Testis (tissue), 3 donors: ENCODE measurements around the gene SLF2. TPM values are rescaled to one million over a fixed set of nuclear protein-coding genes. Genes with fewer than 3 reads are reported as not detected.

Experiments
- DNase-seq: peaks from one replicate; pipeline ENCODE4 v3.0.0-alpha.2; 2019
- H3K27ac ChIP-seq, 2 donors: fragments of 200-600 bp; sonication (generic); one replicate each; pipeline ENCODE4 v1.5.1; 2019
- H3K27me3 ChIP-seq: fragments of 200-600 bp; sonication (generic); one replicate; pipeline ENCODE4 v1.5.1; 2019
- H3K36me3 ChIP-seq: fragments of 200-600 bp; sonication (generic); one replicate; pipeline ENCODE4 v1.5.1; 2017; ENCODE audit warnings: low read depth; ENCODE audit errors: missing control alignments
- H3K4me1 ChIP-seq: fragments of 200-600 bp; sonication (generic); one replicate; pipeline ENCODE4 v1.5.1; 2019
- H3K4me3 ChIP-seq, 2 donors: fragments of 200-600 bp; sonication (generic); one replicate each; pipeline ENCODE4 v1.5.1; 2017 to 2019
- H3K9me3 ChIP-seq: fragments of 200-600 bp; sonication (generic); one replicate; pipeline ENCODE4 v1.5.1; 2017
- CTCF ChIP-seq, 3 experiments: fragments of 450-650 bp in 2 of 3; fragments of 200-600 bp in 1 of 3; sonication (generic) in 1 of 3; IDR thresholded peaks; one replicate each; pipeline ENCODE4 v1.5.1; 2016 to 2019; ENCODE audit warnings: antibody characterized with exemption in 3 of 3, mild to moderate bottlenecking in 2 of 3, moderate library complexity in 1 of 3
- POLR2A ChIP-seq: fragments of 450-650 bp; IDR thresholded peaks from one replicate; pipeline ENCODE4 v1.6.1; 2017; ENCODE audit warnings: antibody characterized with exemption, mild to moderate bottlenecking, moderate library complexity
- WGBS, 2 donors: methylation state at CpG; one replicate each; pipeline ENCODE4 v1.1.5; 2018; 5-methylcytosine and 5-hydroxymethylcytosine counted together
- intact Hi-C: fragments of 100-400 bp; cut with DNase I; formaldehyde crosslinking; loops from one replicate; pipeline ENCODE4 v1.15.1; 2023; ENCODE audit warnings: low total_unique reads
- polyA plus RNA-seq: library from polyadenylated mRNA; stranded (reverse); fragments of 350-450 nt; fragmentation: Illumina TruSeq; extraction: RNeasy Lipid Tissue Mini Kit (QIAGEN cat#74804); gene quantifications from one replicate; pipeline ENCODE4 v1.2.3, GENCODE V29; 2014; ENCODE audit warnings: low read depth, low replicate concordance; ENCODE audit not compliant: insufficient read depth
- total RNA-seq, 2 donors: library from RNA; depleted of rRNA; stranded (reverse); fragments of >200 nt; gene quantifications; one replicate each; pipeline ENCODE4 v1.2.3, GENCODE V29; 2016

The SLF2 gene
- total and polyA plus RNA-seq, 3 donors from 2014 or later: 42.6 to 171 (median 150) TPM

DNA sequence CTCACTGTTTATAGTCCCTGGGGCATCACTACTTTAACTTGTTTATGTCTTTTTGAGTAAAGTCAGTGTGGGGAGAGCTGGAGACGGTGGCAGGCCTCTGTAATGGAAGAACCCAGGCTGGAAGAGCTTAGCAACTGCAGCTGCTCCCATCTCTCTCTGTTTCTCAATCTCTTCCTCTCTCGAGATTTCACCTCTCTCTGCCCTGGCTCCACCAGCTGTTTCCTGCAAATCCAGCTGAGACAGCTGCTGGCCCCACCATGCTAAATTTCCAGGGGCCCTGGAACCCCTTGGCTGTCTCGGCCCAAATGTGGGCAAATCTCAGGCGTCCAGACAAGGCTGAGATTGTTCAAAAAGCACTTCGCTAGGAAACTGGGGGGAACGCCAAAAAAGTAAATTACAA is 25.8 kb upstream of the SLF2 start:
- no peaks in the 10 kb centered on the region for H3K27me3 ChIP-seq
- peaks cover 25% of the 10 kb centered on the region for H3K4me1 ChIP-seq
- no peaks in the 10 kb centered on the region for H3K9me3 ChIP-seq
- H3K36me3 ChIP-seq: no peaks in the 10 kb centered on the region
- no peak for TF ChIP-seq POLR2A
- no peak for TF ChIP-seq CTCF (IDR thresholded peaks at IDR 0.05)
- peak; percentile 73 for DNase-seq
- peak overlapping the region in 1 of 2 donors; percentile 74 for H3K27ac ChIP-seq
- WGBS, 2 donors: 38 to 42% methylated on average over 6 of the region's 6 CpGs
- intact Hi-C loops: no loop called here
- H3K4me3 ChIP-seq: no peak overlapping the region

DNA sequence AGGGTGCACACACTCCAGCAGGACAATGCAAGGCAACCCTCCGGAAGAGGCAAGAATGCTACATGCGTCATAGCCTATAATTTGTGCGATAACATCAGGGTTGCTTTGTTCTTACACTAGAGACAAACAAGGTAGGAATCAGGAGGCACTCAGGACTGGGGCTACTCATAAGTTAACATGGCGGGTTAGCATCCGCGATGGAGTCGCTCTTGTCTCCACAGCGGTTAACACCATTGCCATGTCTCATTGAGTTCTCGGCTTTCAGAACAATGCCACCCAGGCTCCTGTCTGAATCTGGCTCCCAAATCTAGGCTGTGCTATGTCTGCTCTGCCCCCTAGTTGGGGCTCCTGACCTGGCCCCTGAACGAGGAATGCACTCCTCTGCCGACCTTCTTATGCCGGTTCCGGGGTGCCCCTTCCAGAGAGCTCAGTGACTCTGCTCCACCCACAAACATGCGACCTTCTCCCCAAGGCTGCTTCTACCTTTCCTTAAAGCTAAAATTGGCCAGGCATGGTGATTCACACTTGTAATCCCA is 24.9 kb upstream of the SLF2 start:
- TF ChIP-seq CTCF (IDR thresholded peaks at IDR 0.05) (no peak), POLR2A (no peak)
- Histone ChIP-seq H3K4me1 (peaks cover 16% of the 10 kb centered on the region), H3K27ac (no peak overlapping the region), H3K27me3 (no peaks in the 10 kb centered on the region), H3K36me3 (no peaks in the 10 kb centered on the region), H3K4me3 (no peak overlapping the region), H3K9me3 (no peaks in the 10 kb centered on the region)
- intact Hi-C loops: no loop called here
- WGBS, 2 donors: 89 to 93% methylated on average over 14 of the region's 14 CpGs
- DNase-seq: no peak

DNA sequence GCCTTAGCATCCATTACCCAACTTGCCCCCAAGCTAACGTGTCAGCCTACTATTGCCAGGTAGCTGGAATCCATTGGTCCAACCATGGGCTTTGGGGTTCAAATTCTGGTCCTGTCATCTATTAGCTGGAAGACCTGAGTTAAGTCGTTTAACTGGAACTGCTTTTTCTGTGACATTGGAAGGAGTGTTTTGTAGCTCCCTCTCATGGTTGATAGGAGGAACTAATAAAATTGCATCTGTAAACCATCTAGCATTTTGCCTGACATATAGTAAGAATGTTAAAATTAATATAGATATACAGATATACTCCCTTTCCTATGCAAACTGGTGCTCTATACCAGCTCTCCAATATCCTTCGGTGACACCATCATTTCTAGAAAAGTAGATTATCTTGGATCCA is 23.8 kb upstream of the SLF2 start:
- TF ChIP-seq POLR2A (no peak), CTCF (IDR thresholded peaks at IDR 0.05) (peak in 1 of 3 experiments; percentile 41)
- Histone ChIP-seq H3K4me3 (no peak overlapping the region), H3K27ac (no peak overlapping the region), H3K4me1 (peaks cover 12% of the 10 kb centered on the region), H3K9me3 (no peaks in the 10 kb centered on the region), H3K27me3 (no peaks in the 10 kb centered on the region), H3K36me3 (no peaks in the 10 kb centered on the region)
- 82 to 85% methylated on average over 3 of the region's 3 CpGs for WGBS, 2 donors
- no peak for DNase-seq
- intact Hi-C loops: no loop called here

DNA sequence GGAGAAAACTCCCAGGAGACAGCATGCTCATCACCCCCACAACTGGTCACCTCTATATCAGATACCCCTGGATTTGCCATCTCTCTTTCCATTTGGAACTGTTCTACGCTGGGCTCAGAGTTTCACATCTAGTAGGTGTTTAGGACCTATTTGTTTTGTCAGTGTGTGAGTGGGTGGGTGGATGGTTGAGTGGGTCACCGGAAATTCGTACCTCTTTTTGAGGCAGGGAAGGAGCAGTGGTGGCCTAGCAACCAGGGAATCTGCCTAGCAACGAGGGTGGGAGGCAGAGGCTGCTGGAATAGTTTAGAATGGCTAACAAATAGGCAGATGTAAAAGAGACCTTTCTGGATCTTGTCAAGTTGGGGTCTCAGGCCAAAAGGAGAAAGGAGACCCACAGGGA is 23.2 kb upstream of the SLF2 start:
- H3K27ac ChIP-seq: no peak overlapping the region
- 78 to 84% methylated on average over 4 of the region's 4 CpGs for WGBS, 2 donors

More for the DNA sequence above, 23.2 kb upstream of the SLF2 start:
- no peaks in the 10 kb centered on the region for H3K27me3 ChIP-seq
- TF ChIP-seq CTCF (IDR thresholded peaks at IDR 0.05): no peak
- no peak for TF ChIP-seq POLR2A
- no peak for DNase-seq
- H3K4me1 ChIP-seq: peaks cover 12% of the 10 kb centered on the region
- no peak overlapping the region for H3K4me3 ChIP-seq
- H3K9me3 ChIP-seq: no peaks in the 10 kb centered on the region
- H3K36me3 ChIP-seq: no peaks in the 10 kb centered on the region
- intact Hi-C loops: no loop called here
